Fibroblast of lung (primary cell): ENCODE data around the gene ACER3. TPM values are rescaled to one million over a fixed set of nuclear protein-coding genes. Genes with fewer than 3 reads are reported as not detected.

Experiments used
- DNase-seq, 2 donors: peaks; one replicate each; pipeline versions ENCODE4 v3.0.0 to v3.0.0-alpha.2; 2010; ENCODE audit warnings: low read depth in 2 of 2
- H2AFZ ChIP-seq: 2 replicates; pipeline ENCODE4 v1.5.1; 2012; ENCODE audit warnings: low read length, control low read depth, inconsistent platforms
- H3K27ac ChIP-seq: 2 replicates; pipeline ENCODE4 v1.5.1; 2011; ENCODE audit warnings: low read length, control low read depth; ENCODE audit not compliant: insufficient read depth
- H3K27me3 ChIP-seq: 2 replicates; pipeline ENCODE4 v1.5.1; 2011; ENCODE audit warnings: mild to moderate bottlenecking, low read length; ENCODE audit not compliant: control insufficient read depth, insufficient read depth
- H3K36me3 ChIP-seq: 2 replicates; pipeline ENCODE4 v1.5.1; 2011; ENCODE audit warnings: low read length; ENCODE audit not compliant: control insufficient read depth, insufficient read depth
- H3K4me1 ChIP-seq: 2 replicates; pipeline ENCODE4 v1.5.1; 2011; ENCODE audit warnings: low read length; ENCODE audit not compliant: control insufficient read depth, insufficient read depth; ENCODE audit errors: extremely low read depth
- H3K4me2 ChIP-seq: 2 replicates; pipeline ENCODE4 v1.5.1; 2011; ENCODE audit warnings: low read length, control low read depth; ENCODE audit not compliant: insufficient read depth; ENCODE audit errors: extremely low read depth
- H3K4me3 ChIP-seq, 4 experiments: fragments of 200-600 bp in 1 of 4; sonication (generic) in 1 of 4; replicated peaks in 1 of 4; 2 replicates each; pipeline ENCODE4 v1.5.1; 2011 to 2016; ENCODE audit warnings: low read length in 4 of 4, low read depth in 3 of 4, mild to moderate bottlenecking in 3 of 4, control low read depth in 2 of 4, inconsistent platforms in 1 of 4, mixed read lengths in 1 of 4; ENCODE audit not compliant: insufficient read depth in 1 of 4; ENCODE audit errors: control extremely low read depth in 1 of 4
- H3K79me2 ChIP-seq: 2 replicates; pipeline ENCODE4 v1.5.1; 2012; ENCODE audit warnings: mild to moderate bottlenecking, low read length, inconsistent platforms; ENCODE audit not compliant: control insufficient read depth, insufficient read depth
- H3K9ac ChIP-seq: 2 replicates; pipeline ENCODE4 v1.5.1; 2011; ENCODE audit warnings: mild to moderate bottlenecking, low read length, control low read depth; ENCODE audit not compliant: insufficient read depth
- H3K9me3 ChIP-seq: 2 replicates; pipeline ENCODE4 v1.5.1; 2012; ENCODE audit warnings: low read depth, low read length; ENCODE audit not compliant: control insufficient read depth, insufficient read depth
- H4K20me1 ChIP-seq: 2 replicates; pipeline ENCODE4 v1.5.1; 2011; ENCODE audit warnings: low read length; ENCODE audit not compliant: control insufficient read depth, insufficient read depth; ENCODE audit errors: extremely low read depth
- CTCF ChIP-seq, 2 donors: IDR thresholded peaks in 1 of 2; conservative IDR thresholded peaks in 1 of 2; 1 replicate in 1 of 2; 2 replicates in 1 of 2; pipeline ENCODE4 v1.5.1; 2011 to 2012; ENCODE audit warnings: low read length in 2 of 2, control low read depth in 1 of 2, inconsistent platforms in 1 of 2, low read depth in 1 of 2, mild to moderate bottlenecking in 1 of 2
- EZH2 ChIP-seq: IDR thresholded peaks from 2 replicates; pipeline ENCODE4 v1.5.1; 2012; ENCODE audit warnings: low read length, control low read depth, mild to moderate bottlenecking; ENCODE audit errors: missing control alignments
- polyA plus RNA-seq, 2 donors: library from polyadenylated mRNA; depleted of rRNA in 1 of 2; stranded (reverse) in 1 of 2; unstranded in 1 of 2; fragments of >200 nt; gene quantifications; 2 replicates each; pipeline ENCODE4 v1.2.1, GENCODE V29; 2011 to 2012; ENCODE audit warnings: missing spikeins in 1 of 2
- total RNA-seq: library from RNA; depleted of rRNA; stranded (reverse); fragments of >200 nt; gene quantifications from 2 replicates; pipeline ENCODE4 v1.2.1, GENCODE V29; 2014

The ACER3 gene
- total and polyA plus RNA-seq, 2 donors (not counting 1 experiment from before 2014, with no cell fraction given): 6.1 to 22.3 TPM

GRCh38 chr11:76972051-76972450, 111.3 kb downstream of the ACER3 start:
- Histone ChIP-seq H3K27me3 (no peaks in the 10 kb centered on the region), H4K20me1 (no peaks in the 10 kb centered on the region), H3K9ac (no peak overlapping the region), H2AFZ (no peak overlapping the region), H3K36me3 (no peaks in the 10 kb centered on the region), H3K4me1 (no peaks in the 10 kb centered on the region), H3K4me2 (no peak overlapping the region), H3K9me3 (no peaks in the 10 kb centered on the region), H3K27ac (no peak overlapping the region), H3K4me3 (no peak overlapping the region), H3K79me2 (no peaks in the 10 kb centered on the region)
- no peak for DNase-seq
- no peak for TF ChIP-seq CTCF (conservative IDR thresholded peaks at IDR 0.05 in 1 of 2, IDR thresholded peaks at IDR 0.05 in 1 of 2; ENCODE audit: low read depth in 1 of 2, low read length in 2 of 2)
- TF ChIP-seq EZH2: no peak

- no peak overlapping the region for H2AFZ ChIP-seq
- H3K27me3 ChIP-seq: no peaks in the 10 kb centered on the region
- H3K4me1 ChIP-seq: no peaks in the 10 kb centered on the region
- TF ChIP-seq CTCF (conservative IDR thresholded peaks at IDR 0.05 in 1 of 2, IDR thresholded peaks at IDR 0.05 in 1 of 2; ENCODE audit: low read depth in 1 of 2, low read length in 2 of 2) (no peak), EZH2 (no peak)
- no peaks in the 10 kb centered on the region for H3K79me2 ChIP-seq
- H3K9me3 ChIP-seq: no peaks in the 10 kb centered on the region
- no peak for DNase-seq
- H3K36me3 ChIP-seq: no peaks in the 10 kb centered on the region
- H3K27ac ChIP-seq: no peak overlapping the region
- no peak overlapping the region for H3K9ac ChIP-seq
- H3K4me2 ChIP-seq: no peak overlapping the region
- no peak overlapping the region for H3K4me3 ChIP-seq
- H4K20me1 ChIP-seq: no peaks in the 10 kb centered on the region
Observed at GRCh38 chr11:76974179-76974891, 113.6 kb downstream of the ACER3 start.

- no peaks in the 10 kb centered on the region for H3K4me1 ChIP-seq
- no peaks in the 10 kb centered on the region for H3K36me3 ChIP-seq
- H3K79me2 ChIP-seq: no peaks in the 10 kb centered on the region
- no peaks in the 10 kb centered on the region for H3K9me3 ChIP-seq
- H4K20me1 ChIP-seq: no peaks in the 10 kb centered on the region
- DNase-seq: no peak
- no peaks in the 10 kb centered on the region for H3K27me3 ChIP-seq
- H3K4me3 ChIP-seq: no peak overlapping the region
- TF ChIP-seq EZH2 (no peak), CTCF (conservative IDR thresholded peaks at IDR 0.05 in 1 of 2, IDR thresholded peaks at IDR 0.05 in 1 of 2; ENCODE audit: low read depth in 1 of 2, low read length in 2 of 2) (no peak)
- no peak overlapping the region for H3K27ac ChIP-seq
- no peak overlapping the region for H3K4me2 ChIP-seq
- H2AFZ ChIP-seq: no peak overlapping the region
- no peak overlapping the region for H3K9ac ChIP-seq
Observed at GRCh38 chr11:76975513-76975912, 114.8 kb downstream of the ACER3 start.
